GM18868 (cell line): ENCODE results near the gene NRP2.
A peak's percentile ranks its signal among the peaks of the same experiment; 100 is the strongest.

Experiments
- ATAC-seq: cut with Tn5 transposase; IDR thresholded peaks from one replicate; pipeline ENCODE4 v1.9.1; 2021; ENCODE audit warnings: mild to moderate bottlenecking, moderate library complexity; ENCODE audit not compliant: unreplicated experiment

The NRP2 gene

DNA sequence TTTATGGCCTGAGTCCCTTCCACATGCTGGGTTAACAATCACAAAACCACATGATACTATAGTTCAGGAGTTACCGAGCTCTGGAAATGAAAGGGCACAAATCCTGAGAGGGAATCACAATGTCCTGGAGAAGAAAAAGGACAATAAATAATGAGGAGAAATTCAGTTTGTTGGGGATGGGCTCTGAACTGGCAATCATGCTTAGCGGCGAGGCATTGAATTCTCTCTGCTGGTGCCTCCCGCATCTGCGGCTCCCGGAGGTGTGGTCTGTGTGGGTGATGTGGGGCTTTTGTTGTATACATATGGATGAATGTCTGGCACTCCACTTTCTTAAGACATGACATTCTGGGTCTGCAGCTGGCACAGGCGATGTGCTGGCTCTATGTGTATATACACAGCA, 46.1 kb downstream of the NRP2 start:
- no peak for ATAC-seq

DNA sequence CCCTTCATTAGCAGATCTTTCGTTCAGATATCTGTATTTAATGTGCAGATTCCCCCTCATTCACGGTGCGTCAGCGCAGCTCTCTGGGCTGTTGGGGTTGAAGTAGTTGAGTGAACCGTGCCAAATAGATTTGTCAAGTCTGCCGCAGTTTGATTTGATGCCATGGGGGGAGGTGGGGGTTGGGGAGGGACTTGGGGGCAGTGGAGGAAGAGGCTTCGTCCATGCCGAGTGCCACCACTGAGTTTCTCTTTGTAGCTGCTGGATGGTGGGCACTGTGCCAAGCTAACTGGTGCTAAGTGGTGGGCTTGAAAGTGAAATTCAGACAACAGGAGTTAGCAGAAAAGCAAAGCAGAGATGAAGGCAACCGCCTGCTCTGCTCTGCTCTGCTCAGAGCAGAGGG, 47.9 kb downstream of the NRP2 start:
- no peak for ATAC-seq

DNA sequence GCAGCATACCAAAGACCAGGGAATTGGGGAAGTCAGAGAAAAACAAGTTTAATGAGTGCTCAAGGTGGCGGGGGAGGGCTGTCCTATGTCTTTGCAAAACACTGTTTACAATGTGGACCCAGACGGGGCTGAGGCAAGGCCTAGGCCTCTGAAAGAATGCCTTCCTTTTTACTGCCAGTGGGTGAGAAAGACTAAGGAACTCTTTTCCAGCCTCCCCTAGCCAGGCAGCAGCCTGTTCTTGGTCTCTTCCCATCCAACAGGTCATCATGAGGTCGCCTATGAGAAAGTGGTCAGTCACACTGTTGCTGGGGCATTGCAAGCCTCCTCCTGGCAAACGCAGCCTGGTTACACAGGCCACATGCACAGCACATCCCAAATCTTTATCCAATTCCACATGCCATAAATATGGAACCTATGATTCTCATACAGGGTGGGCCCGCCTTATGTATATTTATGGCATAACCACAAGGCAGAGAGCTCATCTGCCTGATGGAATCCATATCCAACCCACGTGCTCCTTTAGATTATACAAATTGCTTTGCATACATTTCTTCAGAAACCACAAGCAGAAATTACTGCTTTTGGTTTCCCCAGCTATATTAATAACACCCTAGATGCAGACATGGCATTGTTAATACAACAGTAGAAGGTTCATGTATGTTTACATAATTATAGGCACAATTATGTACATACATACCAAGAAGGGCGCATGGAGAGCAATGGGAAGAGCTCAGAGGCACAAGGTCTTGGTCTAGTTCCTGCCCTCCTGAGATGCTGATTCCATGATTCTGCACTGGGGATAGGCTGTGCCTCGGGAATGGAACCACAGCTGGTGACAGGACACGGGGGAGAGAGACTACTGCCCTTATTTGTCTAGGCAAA, 48.6 kb downstream of the NRP2 start:
- peak; percentile 13 for ATAC-seq

DNA sequence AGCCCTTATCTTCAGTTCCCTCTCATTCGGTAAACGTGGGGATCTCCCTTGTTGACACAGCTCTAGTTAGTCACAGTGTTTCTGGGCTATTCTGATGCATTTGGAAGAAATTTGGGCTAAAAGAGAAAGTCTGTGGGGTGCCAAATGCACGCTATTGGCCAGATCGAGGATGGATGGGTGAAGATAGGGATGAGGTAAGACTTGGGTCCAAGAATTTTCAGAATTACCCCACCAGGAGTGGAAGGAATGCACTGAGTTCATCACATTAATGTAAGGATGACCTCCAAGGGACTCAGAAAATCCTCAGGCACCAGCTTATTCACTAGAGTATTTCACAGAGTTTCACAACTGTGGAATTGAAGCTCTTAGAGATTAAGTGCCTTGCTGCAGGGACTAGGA, 49.3 kb downstream of the NRP2 start:
- ATAC-seq = peak; percentile 96

DNA sequence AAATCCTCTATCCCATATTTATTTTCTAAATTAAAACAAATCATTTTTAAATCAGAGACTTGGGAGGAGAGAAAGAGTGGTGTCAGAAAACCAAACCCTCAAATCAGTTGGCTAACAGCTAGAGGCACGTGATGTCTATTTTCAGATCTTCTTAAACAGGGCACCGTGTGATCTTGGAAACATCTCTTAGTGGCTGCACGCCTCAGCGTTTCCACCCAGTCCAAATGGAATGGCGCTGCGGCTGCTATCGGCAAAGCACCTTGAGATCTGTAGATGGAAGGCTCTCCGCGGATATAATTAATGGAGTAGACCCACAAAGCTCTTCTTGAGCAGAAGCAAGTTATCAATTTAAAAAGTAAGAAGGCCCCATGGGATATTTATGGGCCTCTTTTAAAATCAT, 50.0 kb downstream of the NRP2 start:
- no peak for ATAC-seq

DNA sequence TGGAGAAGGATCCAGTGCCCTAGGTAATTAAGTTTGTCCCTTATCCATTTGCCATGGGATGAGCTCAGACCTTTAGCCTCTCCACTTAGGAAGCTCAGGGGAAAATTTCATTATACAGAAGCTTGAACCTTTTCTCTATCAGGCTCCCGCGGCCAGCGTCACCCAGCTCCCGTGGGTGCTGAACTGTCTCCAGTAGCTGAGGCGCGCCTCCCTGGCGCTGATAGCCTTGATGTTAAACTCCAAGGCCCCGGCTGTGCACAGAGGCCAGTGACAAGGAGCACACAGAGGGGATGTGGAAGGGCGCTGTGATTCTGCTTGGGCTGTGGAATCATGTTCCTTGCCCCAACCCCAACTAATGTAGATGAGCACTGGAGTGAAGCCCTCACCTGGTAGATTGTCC, 50.8 kb downstream of the NRP2 start:
- no peak for ATAC-seq

DNA sequence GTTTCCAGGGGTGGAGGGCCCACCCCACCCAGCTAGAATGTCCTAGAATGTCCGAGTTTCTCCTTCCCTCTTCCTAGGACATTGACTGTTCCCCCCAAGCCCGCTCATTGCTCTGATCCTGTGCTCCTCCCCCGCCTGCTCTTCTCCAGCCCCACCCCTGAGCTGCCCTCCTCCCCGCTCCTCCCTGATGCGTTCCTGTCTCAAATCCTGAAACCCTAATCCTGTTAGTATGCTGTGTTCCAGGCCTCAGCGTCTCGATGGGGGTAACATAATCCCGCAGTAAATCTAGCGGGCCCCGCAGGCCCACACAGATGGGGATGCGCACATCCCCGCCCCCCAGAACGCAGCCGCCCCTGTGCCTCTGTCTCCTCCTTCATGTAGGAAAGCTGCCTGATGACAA, 51.3 kb downstream of the NRP2 start:
- ATAC-seq = no peak

DNA sequence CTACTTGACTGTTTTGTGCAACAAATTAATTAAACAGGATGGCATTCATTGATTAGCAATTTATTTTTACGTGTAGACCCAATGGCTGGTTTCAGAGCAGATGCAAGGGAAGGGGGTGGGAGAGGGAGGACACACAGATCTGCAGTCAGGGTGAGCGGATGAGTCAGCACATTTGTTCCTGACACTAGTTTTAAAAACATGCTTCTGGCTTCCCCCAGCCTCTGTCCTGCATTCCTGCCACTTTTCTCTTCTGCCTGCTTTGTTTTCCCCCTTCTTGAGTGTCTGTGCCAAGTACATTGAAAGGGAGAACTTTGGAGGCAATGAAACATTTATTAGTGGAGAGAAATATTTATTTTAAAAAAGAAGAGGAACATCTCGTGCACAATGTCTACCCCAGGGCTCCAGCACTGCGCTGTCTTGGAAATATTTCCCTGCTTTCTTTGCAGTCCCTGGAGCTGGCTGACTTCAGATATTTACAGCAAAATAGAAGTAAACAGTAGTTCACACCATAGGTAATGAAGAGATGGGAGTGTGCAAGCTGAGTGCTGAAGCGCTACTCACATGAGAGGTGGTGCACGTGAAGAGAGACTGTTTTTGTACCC, 52.2 kb downstream of the NRP2 start:
- no peak for ATAC-seq

DNA sequence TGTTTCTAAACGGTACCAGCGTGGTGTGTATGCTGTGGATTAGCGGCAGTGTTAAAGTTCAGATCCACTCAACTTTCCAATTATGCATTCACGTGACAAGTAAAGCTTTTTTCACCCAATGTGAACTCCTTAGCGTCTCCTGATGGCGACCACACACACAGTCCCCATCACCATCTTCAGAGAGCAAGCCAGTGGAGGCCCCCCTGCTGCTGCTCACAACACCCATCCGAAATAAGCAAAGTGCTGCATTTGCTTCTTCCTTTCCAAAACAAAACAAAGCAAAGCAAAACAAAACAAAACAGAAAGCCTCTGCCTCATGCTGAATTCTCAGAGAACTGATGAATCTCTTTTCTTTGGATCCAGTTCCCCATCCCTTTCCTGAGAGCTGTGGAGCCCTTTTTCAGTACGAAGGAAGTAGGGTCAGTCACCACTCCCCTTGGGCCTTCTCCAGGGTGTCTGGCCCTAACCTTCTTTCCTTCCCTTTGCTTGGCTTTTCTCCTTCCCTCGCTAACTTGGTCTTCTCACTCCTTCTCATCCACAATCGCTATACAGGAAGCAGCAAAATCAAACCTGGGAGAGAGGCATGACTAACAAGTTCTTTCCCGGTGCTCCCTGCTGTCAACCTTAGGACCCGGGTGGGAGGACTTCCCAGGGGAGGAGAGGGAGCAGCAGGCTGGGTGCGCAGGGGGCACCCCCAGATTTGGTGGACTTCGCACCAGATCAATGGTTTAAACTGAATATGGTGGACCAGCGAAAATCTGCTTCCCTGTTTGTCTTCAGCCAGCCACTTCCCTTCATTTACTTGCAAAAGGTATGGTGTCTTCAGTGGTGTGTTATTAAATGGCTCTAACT, 56.0 kb downstream of the NRP2 start:
- no peak for ATAC-seq

DNA sequence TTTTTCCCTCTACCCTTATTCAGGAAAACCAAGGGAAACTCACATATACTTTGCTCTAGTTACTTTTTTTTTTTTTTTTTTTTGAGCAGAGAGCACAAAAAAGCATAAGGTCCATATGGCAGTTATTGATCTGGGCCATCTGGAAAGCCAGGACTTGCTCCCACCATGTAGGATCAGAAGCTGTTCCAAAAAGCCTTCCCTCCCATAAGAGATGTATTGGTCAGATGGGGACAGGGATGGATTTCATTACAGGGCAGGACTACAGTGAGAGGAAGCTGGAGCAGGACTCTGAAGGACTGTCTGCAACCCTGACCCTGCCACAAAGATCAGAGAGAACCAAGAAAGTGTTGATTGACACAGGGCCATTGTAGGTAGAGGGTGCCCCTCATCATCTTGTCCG, 57.3 kb downstream of the NRP2 start:
- no peak for ATAC-seq

DNA sequence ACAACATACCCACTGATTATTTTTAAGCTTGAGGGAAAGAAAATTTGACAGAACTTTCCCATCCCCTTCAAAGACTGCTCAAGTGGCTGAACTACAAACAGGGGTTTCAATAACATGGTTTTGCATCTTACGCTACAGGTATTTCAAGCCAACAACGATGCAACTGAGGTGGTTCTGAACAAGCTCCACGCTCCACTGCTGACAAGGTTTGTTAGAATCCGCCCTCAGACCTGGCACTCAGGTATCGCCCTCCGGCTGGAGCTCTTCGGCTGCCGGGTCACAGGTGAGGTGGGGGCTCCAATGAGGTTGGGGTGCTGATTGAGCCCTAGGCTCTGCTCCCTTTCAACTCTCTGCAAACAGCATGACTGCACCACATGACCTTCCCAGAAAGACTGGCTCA, 58.1 kb downstream of the NRP2 start:
- ATAC-seq = no peak

DNA sequence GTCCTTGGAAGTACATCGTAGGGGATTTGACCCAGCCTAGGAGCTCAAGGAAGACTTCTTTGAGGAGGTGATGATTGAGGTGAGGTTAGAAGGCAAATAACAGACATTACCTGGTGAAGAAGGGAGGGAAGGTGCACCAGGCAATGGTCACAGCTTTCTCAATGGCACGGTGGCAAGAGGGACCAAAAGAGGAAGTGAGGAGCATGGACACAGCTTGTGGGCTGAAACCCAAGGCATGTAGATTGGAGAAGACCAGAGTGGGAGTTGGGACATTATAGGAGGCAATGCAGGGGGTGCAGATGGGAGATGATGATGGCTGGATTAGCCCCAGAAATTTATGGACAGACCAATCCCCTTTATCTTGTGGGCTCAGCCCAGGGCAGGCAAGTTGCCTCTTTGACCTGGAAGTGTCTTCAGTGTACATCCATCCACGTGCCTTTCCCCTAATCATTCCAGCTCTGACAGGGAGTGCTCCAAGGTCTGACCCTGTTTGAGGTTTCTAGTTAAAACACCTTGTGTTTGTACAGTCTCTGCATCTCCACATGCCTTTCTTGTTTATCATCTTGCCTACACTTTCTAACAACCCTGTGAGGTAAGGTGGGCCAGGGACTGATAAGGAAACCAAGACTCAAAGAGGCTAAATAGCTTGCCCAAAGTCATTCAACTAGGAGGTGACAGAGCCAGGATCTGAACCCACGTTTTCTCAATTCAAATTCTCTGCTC, 59.1 kb downstream of the NRP2 start:
- no peak for ATAC-seq

DNA sequence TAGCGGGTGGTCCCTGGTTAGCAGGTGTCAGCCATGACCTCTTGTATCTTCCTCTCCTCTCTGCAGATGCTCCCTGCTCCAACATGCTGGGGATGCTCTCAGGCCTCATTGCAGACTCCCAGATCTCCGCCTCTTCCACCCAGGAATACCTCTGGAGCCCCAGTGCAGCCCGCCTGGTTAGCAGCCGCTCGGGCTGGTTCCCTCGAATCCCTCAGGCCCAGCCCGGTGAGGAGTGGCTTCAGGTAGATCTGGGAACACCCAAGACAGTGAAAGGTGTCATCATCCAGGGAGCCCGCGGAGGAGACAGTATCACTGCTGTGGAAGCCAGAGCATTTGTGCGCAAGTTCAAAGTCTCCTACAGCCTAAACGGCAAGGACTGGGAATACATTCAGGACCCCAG, 60.8 kb downstream of the NRP2 start:
- ATAC-seq = no peak

DNA sequence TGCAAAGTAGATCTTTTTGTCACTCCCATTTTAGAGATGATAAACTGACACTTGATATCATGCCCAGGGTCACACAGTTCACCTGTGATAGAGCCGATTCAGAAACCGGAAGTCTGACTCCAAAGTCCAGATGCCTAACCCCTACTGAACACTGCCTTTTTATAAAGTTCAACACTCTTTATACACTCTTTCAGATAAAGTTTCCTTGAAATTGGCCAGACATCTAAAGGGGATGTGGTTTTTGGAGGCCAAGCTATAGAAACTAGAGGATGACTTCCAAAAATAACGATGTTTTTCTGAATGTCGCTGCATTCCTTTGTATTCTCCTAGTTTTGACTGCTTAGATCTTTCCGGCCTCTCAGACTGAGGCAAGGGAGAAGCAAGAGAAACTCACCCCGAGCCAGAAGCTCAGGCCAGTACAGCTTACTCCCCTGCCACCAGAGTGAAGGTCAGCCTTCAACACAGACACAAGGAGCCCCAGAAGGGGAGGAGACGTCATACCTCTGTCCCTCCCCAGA, 61.8 kb downstream of the NRP2 start:
- no peak for ATAC-seq

DNA sequence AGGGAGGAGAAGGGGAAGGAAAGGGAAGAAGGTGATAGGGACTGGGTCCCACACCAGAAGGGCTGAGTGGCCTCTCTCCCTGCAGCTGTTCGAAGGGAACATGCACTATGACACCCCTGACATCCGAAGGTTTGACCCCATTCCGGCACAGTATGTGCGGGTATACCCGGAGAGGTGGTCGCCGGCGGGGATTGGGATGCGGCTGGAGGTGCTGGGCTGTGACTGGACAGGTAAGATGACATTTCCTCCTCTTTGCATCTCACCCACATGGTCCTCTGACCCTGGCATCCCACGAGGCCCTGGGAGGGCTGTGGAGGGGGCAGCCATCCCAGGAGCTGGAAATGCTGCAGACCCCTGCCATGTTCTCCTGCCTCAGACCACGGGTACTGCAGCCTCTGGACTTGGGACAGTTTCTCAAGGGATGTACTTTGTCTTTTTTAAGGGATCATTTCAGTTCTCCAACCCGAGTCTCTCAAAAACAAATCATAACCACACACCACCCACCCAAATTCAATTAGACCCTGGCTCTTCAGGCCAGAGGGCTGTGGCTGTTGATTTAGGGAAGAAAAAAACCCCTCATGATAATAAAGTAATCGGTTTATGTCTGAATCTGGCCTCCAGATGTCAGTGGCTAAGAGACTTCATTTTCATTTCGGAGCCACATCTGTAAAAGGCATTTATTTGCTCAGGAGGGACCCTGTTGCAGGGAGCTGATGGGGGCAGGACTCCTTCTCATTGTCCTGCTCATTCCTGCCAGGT, 63.5 kb downstream of the NRP2 start:
- no peak for ATAC-seq

DNA sequence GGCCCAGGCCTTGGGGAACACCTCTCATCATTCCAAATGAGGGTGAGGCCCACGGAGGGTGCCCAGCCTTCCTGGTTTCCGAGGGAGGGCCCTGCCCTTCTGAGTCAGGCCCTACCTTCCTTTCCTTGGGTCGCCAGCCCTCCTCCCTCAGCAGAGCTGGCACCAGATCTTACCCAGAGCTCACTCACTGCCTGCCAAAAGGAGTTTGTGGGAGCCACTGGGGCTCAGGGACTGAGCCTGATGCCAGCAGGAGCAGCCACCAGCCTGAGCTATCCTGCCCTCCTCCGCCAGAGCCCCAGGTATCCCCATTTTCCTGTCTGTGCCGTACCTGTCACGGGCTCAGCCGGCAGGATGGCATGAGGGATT, 64.1 kb downstream of the NRP2 start:
- no peak for ATAC-seq

DNA sequence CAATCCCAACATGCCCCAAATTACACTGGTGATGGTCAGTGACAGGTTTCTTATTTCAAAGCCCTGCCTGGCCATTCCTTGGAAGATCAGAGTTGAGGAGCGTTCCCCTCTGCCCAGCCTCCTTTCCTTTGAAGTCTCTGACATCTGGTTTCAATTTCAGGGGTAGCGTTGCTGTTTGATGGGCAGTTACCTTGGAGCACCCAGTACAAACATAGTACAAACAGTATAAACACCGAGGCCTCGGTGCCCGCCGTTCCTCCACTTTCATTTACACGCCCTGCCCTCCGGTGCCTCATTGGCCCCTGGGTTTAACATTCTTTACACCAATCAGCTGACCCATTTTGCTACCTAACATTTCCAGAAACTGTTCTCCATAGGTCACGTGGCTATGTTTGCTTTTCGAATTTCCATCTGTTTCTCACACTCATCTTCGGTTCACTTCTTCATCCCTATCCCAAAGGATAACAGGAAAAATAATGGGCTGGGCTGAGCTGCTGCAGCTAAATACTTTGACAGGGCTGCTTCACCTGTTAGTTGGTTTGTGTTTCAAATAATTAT, 65.6 kb downstream of the NRP2 start:
- no peak for ATAC-seq

DNA sequence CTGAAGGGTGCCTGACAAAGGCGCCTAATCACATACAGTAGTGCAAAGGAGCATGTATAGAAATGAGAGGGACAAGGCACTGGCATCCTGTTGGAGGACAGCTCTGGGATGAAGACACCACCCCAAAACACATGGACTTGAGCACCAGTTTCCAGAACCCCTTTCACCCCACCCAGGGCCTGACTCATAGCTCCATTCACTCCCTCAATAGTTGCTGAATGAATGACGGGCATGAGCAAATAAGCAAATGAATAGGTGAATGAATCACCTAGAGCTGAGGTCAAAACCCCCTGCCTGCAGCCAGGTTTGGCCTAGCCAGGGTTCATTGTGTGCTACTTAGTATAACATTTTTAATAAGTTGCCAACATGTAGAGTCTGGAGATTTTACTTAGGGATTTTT, 66.3 kb downstream of the NRP2 start:
- peak; percentile 49 for ATAC-seq

DNA sequence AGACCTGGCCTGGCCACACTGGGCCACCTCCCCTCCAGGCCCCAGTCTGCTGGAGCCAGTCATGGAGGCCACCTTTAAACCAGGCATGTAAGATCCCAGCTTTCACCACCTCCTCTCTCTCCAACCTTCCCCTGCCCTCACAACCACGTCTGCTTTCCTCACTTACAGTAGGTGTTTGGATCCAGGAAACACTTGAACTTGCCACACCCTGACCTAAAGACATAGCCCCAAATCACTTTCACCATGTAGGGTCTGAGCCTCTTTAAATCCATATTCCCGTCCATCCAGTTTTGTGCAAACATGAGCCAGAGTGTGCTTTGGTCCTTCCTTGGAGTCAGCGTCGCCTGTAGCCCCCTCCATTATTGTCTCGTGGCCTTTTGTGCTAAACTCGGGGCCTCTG, 66.8 kb downstream of the NRP2 start:
- ATAC-seq = no peak

DNA sequence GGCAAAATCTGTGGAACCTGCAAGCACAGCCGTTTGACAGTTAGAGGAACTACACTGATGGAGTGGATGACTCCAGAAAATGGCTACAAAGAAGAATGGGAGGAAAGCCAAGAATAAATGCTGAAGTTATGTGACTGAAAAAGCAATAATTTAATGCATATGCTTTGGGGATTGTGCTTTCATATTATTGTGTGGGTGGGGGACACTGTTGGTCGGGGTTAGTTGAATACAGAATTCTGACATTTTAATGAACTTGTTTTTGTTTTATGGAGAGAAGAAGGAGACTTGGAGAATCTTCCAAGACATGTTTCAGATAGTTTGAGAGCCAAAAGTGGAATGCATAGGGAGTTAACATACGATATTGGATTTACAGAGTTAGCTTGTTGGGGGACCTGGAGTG, 68.5 kb downstream of the NRP2 start:
- ATAC-seq = no peak
